Right atrium auricular region (tissue), 2 donors: ENCODE data around the gene SLC39A11. TPM values are rescaled to one million over a fixed set of nuclear protein-coding genes. Genes with fewer than 3 reads are reported as not detected.

Source experiments
- DNase-seq: peaks from one replicate; pipeline ENCODE4 v3.0.0-alpha.2; 2019; ENCODE audit warnings: low spot score
- H3K27ac ChIP-seq, 2 donors: fragments of 200-600 bp; sonication (generic); 1 replicate in 1 of 2; 2 replicates in 1 of 2; pipeline ENCODE4 v1.5.1; 2016 to 2019
- H3K27me3 ChIP-seq, 2 donors: fragments of 200-600 bp; sonication (generic); one replicate each; pipeline versions ENCODE4 v1.5.1 to v1.6.0; 2017 to 2019
- H3K36me3 ChIP-seq: fragments of 200-600 bp; sonication (generic); one replicate; pipeline ENCODE4 v1.5.1; 2016
- H3K4me1 ChIP-seq, 2 donors: fragments of 200-600 bp; sonication (generic); one replicate each; pipeline versions ENCODE4 v1.5.1 to v1.6.0; 2017 to 2019
- H3K4me3 ChIP-seq, 2 donors: fragments of 200-600 bp; sonication (generic); 1 replicate in 1 of 2; 2 replicates in 1 of 2; pipeline ENCODE4 v1.5.1; 2017 to 2019; ENCODE audit warnings: mild to moderate bottlenecking in 1 of 2, moderate library complexity in 1 of 2
- H3K9me3 ChIP-seq, 2 donors: fragments of 200-600 bp; sonication (generic); one replicate each; pipeline ENCODE4 v1.5.1; 2019
- CTCF ChIP-seq, 2 donors: fragments of 200-600 bp; sonication (generic); IDR thresholded peaks; one replicate each; pipeline ENCODE4 v1.5.1; 2019; ENCODE audit warnings: antibody characterized with exemption in 2 of 2
- total RNA-seq, 2 donors: library from RNA; depleted of rRNA; stranded (reverse); fragments of >200 nt; gene quantifications; one replicate each; pipeline ENCODE4 v1.1.0, GENCODE V29; 2016

SLC39A11 gene
- total RNA-seq, 2 donors from 2014 or later: 7.4 to 15.5 TPM

GRCh38 chr17:73025041-73025560 is 67.4 kb downstream of the SLC39A11 start:
- H3K27ac ChIP-seq: no peak overlapping the region
- TF ChIP-seq CTCF (IDR thresholded peaks at IDR 0.05): no peak
- H3K27me3 ChIP-seq: no peaks in the 10 kb centered on the region
- DNase-seq: no peak
- peaks cover 0 to 3% of the 10 kb centered on the region in 2 donors for H3K9me3 ChIP-seq
- no peaks in the 10 kb centered on the region for H3K36me3 ChIP-seq
- H3K4me1 ChIP-seq: no peaks in the 10 kb centered on the region
- no peak overlapping the region for H3K4me3 ChIP-seq

GRCh38 chr17:73023759-73024158 is 68.7 kb downstream of the SLC39A11 start:
- H3K9me3 ChIP-seq: peaks cover 0 to 12% of the 10 kb centered on the region in 2 donors
- TF ChIP-seq CTCF (IDR thresholded peaks at IDR 0.05): no peak
- no peaks in the 10 kb centered on the region for H3K27me3 ChIP-seq
- no peaks in the 10 kb centered on the region for H3K4me1 ChIP-seq
- DNase-seq: no peak
- H3K27ac ChIP-seq: no peak overlapping the region
- H3K36me3 ChIP-seq: no peaks in the 10 kb centered on the region
- H3K4me3 ChIP-seq: no peak overlapping the region

- H3K27ac ChIP-seq: no peak overlapping the region
- TF ChIP-seq CTCF (IDR thresholded peaks at IDR 0.05): no peak
- no peaks in the 10 kb centered on the region for H3K4me1 ChIP-seq
- no peak overlapping the region for H3K4me3 ChIP-seq
- DNase-seq: no peak
- H3K27me3 ChIP-seq: no peaks in the 10 kb centered on the region
- H3K36me3 ChIP-seq: no peaks in the 10 kb centered on the region
- peaks cover 0 to 23% of the 10 kb centered on the region in 2 donors for H3K9me3 ChIP-seq
Observed at GRCh38 chr17:73022694-73023093, 69.8 kb downstream of the SLC39A11 start.

- Histone ChIP-seq H3K4me1 (no peaks in the 10 kb centered on the region), H3K27me3 (no peaks in the 10 kb centered on the region), H3K4me3 (no peak overlapping the region), H3K36me3 (no peaks in the 10 kb centered on the region), H3K9me3 (peaks cover 0 to 23% of the 10 kb centered on the region in 2 donors), H3K27ac (no peak overlapping the region)
- no peak for DNase-seq
- TF ChIP-seq CTCF (IDR thresholded peaks at IDR 0.05): no peak
Observed at GRCh38 chr17:73021771-73022170, 70.7 kb downstream of the SLC39A11 start.

GRCh38 chr17:73020110-73020509 is 72.4 kb downstream of the SLC39A11 start:
- H3K4me3 ChIP-seq: no peak overlapping the region

More at GRCh38 chr17:73020110-73020509, 72.4 kb downstream of the SLC39A11 start:
- H3K36me3 ChIP-seq: no peaks in the 10 kb centered on the region
- no peak for DNase-seq
- H3K27ac ChIP-seq: no peak overlapping the region
- no peak for TF ChIP-seq CTCF (IDR thresholded peaks at IDR 0.05)
- no peaks in the 10 kb centered on the region for H3K4me1 ChIP-seq
- H3K9me3 ChIP-seq: peaks cover 0 to 23% of the 10 kb centered on the region in 2 donors
- no peaks in the 10 kb centered on the region for H3K27me3 ChIP-seq
